GM20000 (cell line): ENCODE results near the gene MCF2L.
"Not testable (repeated sequence)": the region's sequence is repeated elsewhere in the genome, so short reads cannot be mapped to it uniquely, and the experiment has no call there.

Experiments
- DNase-seq: peaks from one replicate; pipeline ENCODE4 v3.0.0; 2012; ENCODE audit warnings: low spot score
- CTCF ChIP-seq: IDR thresholded peaks from 2 replicates; pipeline ENCODE4 v1.5.1; 2012; ENCODE audit warnings: mild to moderate bottlenecking, control low read depth; ENCODE audit errors: extremely low read depth, missing control alignments

Gene MCF2L

DNA sequence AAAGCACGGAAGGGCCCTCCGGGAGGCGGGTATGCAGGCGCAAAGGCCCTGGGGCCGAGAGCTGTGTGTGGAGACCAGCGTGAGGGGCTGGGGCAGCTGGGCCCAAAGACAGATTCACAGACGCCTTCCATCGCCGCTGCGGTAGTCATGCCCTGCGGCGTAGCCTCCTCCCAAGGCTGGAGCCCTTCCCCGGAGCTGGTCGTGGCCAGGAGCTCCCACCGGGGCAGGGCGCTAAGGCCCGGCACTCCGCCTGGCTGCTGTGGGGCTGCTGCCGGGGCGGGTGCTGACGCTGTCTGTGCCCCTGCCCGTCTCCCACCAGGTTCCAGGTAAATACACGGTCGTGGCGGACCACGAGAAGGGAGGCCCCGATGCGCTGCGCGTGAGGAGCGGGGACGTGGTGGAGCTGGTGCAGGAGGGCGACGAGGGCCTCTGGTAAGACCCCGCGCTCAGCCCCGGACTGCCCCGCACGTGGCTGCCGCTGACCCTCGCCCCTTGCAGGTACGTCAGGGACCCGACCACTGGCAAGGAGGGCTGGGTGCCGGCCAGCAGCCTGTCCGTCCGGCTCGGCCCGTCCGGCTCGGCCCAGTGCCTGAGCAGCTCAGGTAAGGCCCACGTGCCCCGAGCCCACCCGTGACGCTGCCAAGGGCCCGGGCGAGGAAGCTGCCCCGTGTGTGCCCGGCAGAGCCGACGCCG lies 127.2 kb downstream of the MCF2L start:
- no peak for TF ChIP-seq CTCF

DNA sequence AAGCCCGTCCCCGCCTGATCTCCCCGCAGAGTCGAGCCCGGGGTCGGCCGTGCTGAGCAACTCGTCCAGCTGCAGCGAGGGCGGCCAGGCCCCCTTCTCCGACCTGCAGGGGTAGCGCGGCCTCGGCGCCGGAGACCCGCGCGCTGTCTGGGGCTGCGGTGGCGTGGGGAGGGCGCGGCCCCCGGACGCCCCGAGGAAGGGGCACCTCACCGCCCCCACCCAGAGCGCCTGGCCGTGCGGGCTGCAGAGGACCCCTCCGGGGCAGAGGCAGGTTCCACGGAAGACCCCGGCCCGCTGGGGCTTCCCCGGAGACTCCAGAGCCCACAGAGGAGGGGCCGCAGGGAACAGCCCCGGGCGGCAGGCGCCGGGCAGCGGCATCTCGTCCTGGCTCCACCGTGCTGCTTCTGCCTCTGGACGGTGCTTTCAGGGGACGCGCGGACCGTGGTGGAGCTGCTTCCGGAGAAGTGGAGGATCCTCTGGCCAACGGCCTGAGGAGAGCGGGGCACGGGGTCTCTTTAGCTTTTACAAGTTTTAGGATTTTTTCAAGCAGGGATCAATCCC lies 127.8 kb downstream of the MCF2L start:
- TF ChIP-seq CTCF: no peak
- DNase-seq: no peak

More for the DNA sequence above, 127.2 kb downstream of the MCF2L start:
- no peak for DNase-seq

DNA sequence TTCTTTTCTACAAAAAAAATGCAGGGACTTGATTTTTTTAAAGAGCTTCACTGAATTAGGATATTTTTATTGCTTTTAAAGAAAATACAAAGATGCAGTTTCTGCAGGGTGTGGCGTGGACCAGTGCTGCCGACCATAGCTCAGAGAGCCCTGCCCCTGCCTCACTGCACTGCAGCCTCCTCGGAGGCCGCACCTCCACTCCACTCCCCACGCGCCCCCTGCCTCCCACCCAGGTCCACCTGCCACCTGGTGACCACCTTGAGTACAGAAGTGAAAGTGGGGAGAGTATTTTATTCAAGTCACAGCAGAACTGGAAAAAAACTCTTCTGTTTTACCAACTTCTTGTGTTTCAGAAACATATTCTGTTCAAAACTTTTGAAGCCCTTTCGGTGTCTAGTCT lies 128.6 kb downstream of the MCF2L start:
- no peak for TF ChIP-seq CTCF
- DNase-seq: no peak

DNA sequence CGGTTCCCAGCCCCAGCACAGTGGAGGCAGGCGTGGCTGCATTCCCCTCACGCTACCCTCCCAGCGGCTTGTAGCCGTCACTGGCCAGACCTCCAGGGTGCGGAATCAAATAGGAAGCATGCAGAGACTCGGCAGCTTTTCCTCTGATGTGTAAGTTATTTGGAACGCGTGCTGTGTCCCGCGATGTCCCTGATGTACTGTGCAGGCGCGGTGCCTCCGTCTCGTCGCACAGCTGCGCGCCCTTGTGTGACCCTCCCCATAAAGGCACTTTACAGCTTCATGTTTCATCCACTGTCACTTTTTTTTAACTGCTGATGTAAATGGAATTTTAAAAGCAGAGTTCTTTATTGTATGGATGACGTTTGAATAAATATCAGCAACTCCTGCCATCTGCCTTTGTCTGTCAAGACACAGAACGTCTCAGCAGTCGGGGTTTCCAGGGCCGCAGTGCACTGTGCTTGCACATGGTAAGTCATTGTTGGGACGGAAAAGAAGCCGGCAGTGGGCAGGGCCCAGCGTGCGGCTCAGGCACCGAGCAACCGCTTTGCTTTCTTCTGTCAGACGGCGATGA lies 129.2 kb downstream of the MCF2L start:
- no peak for DNase-seq
- TF ChIP-seq CTCF: no peak

- TF ChIP-seq CTCF: no peak
These were observed 130.1 kb downstream of the MCF2L start for GRCh38 chr13:113099142-113099541.

GRCh38 chr13:113102302-113102701 lies 133.3 kb downstream of the MCF2L start:
- not testable (repeated sequence) for DNase-seq

More at GRCh38 chr13:113099142-113099541, 130.1 kb downstream of the MCF2L start:
- no peak for DNase-seq

- no peak for TF ChIP-seq CTCF
- no peak for DNase-seq
These were observed 133.7 kb downstream of the MCF2L start for GRCh38 chr13:113102727-113103126.
